GM23248 (cell line): ENCODE results near the gene LIN7C.

Source experiments
- EZH2 ChIP-seq: fragments of 200-600 bp; sonication (generic); IDR thresholded peaks from 2 replicates; pipeline ENCODE4 v1.6.1; 2018; ENCODE audit warnings: antibody characterized with exemption, mild to moderate bottlenecking; ENCODE audit not compliant: insufficient read depth, poor library complexity, severe bottlenecking
- EZH2phosphoT487 ChIP-seq: fragments of 200-600 bp; sonication (generic); IDR thresholded peaks from 2 replicates; pipeline ENCODE4 v1.6.1; 2018; ENCODE audit warnings: antibody characterized with exemption, moderate library complexity, mild to moderate bottlenecking, low read depth; ENCODE audit not compliant: insufficient read depth

DNA sequence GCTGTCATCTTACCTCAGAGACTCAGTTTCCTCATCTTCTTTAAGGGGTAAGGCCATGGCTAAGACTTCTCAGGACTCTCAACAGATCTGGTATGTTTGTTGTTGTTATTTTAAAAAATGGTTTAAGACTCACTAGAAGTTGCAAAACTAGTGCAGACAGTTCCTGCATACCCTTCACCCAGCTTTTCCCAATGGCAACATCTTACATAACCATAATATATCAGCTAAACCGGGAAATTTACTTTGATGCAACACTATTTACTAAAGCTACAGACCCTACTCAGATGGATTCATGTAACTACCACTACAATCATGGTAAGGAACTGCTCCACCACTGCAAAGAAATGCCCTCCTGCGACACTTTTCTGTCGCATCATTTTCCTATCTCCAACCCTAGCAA, 54.4 kb downstream of the LIN7C start:
- TF ChIP-seq EZH2 (no peak), EZH2phosphoT487 (no peak)
